GM19438 (cell line): Measurements from ENCODE around the gene RXFP2.

Source experiments
- ATAC-seq: cut with Tn5 transposase; IDR thresholded peaks from one replicate; pipeline ENCODE4 v1.9.1; 2021; ENCODE audit warnings: low read depth; ENCODE audit not compliant: unreplicated experiment

RXFP2 gene, protein sequence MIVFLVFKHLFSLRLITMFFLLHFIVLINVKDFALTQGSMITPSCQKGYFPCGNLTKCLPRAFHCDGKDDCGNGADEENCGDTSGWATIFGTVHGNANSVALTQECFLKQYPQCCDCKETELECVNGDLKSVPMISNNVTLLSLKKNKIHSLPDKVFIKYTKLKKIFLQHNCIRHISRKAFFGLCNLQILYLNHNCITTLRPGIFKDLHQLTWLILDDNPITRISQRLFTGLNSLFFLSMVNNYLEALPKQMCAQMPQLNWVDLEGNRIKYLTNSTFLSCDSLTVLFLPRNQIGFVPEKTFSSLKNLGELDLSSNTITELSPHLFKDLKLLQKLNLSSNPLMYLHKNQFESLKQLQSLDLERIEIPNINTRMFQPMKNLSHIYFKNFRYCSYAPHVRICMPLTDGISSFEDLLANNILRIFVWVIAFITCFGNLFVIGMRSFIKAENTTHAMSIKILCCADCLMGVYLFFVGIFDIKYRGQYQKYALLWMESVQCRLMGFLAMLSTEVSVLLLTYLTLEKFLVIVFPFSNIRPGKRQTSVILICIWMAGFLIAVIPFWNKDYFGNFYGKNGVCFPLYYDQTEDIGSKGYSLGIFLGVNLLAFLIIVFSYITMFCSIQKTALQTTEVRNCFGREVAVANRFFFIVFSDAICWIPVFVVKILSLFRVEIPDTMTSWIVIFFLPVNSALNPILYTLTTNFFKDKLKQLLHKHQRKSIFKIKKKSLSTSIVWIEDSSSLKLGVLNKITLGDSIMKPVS

DNA sequence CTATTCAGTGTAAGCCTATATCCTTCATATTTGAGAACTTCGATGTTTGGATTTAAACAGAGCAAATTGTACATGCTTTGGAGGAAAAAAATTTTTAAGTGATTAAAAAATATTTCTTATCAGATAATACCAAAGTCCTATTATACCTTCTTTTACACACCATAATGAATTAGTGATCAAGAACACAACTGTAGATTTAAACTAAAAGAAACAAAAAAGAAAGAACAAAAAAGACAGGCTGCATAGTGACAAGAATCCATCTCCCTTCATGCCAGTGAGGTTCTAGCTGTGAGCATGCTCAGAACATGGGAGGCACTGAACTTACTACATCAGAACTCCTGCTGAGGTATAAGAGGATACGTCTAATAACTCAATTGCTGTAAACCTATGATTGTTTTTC is at the start of gene RXFP2:
RXFP2 (plus strand) TSS at position 301 of the 400 bp plus-strand sequence; CDS start at position 388, 87 bp downstream.
- ATAC-seq: no peak

DNA sequence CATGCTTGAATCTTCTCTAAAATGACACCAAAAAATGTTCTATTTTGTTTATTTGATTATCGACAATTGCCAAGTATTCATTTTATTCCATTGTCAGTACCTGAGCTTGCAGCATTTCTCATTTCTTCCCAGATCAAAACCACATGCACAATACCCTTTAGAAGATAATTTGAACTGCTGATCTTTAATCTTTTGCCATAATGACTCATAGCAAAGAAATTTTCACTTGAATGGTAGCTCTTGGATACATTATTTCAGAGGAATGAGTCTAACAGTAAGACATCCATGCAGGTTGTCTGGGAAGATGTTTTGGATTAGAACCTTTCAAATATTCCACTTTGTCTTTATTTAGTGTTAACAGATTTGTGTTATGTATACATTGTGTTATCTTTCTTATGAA is 42.0 kb upstream of the RXFP2 start:
- no peak for ATAC-seq

DNA sequence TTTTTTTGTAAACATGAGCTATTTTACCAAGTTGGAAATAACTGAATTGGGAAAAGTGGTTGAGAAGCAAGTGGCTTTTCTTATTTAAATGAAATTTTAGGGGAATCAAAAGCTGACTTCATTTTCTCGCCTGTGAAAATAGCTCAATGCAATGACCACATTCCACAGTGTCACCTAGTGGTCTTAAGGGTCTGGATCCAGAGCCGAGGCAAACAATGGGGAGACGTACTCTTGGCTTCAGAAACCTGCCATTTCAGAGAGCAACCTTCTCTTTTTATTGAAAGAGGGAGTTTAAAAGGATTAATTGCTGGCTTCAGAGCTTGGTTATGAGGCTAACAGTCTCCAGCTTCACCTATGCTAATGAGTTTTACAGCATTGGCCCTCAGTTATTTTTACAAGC is 39.7 kb upstream of the RXFP2 start:
- no peak for ATAC-seq

DNA sequence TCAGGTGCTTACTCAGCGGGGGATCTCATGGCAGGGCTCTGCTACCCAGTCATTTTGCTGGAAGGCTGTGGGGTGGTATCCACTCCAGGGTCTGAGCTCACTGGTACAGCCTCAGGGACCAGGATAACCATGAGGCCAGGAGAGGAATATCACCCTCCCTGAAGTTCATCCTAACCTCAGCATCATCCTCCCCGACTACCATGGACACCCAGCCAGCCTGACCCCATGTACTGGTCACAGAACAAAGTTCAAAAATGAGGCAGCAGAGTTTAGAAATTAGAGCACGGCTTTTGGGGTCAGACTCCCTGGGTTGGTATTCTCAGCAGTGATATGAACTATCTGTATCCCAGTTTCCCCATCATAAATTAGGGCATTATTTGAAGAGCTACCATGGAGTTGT is 35.5 kb upstream of the RXFP2 start:
- ATAC-seq: no peak

DNA sequence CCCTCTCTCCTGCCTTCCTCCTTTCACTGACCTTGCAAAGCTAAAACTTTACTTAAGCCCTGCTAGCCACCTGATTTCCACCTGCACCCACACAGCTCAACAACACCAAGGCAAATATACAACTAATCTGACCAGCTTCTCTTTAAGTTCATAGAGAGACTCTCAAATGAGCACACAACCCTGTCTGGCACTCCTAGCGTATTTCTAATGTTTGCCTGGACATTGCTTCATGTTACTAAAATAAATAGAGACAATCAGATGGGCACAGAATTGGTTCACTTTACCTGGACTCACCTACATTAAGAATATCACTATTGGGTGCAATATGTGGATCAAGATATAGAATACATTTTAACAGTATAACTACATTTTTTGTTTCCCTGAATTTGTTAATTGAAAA is 33.2 kb upstream of the RXFP2 start:
- ATAC-seq: no peak

DNA sequence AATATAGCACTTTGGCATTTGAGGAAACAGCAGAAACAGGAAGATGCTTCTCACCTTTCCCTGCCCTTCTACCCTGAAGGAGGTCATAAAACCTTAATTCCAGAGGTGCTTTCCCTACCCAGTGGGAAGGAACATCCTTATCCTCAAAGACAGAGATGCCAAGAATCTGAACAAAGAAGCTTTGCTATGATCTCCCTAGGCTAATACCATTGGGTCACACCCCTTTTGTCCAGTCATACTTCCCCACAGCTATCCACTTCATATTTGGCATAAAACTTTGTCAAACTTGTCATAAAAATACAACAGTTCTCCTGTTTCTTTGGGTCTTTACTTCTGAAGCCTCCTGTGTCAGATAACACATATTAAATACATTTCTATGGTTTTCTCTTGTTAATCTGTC is 21.7 kb upstream of the RXFP2 start:
- ATAC-seq: no peak

DNA sequence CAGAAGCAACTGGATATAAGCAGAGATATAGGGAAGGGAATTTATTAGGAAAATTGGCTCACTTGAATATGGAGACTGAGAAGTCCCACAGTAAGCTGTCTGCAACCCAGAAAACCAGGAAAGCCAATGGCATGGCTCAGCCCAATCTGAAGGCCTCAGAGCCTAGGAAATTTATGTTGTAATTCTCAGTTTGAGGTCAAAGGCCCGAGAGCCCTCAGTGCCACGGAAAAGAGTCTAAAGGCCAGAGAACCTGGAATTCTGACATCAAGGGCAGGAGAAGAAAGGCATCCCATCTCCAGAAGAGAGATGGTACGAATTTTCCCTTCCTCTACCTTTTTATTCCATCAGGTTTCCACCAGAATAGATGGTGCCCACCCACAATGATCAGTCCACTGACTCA is 20.1 kb upstream of the RXFP2 start:
- no peak for ATAC-seq

DNA sequence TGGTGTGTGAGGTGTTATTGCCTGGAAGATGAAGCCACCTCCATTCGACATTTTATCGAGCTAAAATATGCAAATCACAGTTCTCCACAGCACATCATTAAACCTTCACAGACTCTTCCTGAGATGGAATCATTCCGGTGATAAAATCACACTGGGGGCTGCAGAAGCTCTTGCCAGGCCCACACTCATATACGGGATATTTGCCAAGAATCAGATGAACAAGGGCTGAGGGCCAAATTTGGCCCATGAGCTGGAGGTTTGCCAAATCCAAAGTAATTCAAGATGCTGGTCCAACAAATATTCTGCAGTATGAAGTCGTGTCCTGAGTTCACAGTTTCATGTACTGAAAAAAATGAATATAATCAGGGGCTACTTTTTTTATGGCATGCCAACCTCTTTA is 16.7 kb upstream of the RXFP2 start:
- no peak for ATAC-seq

DNA sequence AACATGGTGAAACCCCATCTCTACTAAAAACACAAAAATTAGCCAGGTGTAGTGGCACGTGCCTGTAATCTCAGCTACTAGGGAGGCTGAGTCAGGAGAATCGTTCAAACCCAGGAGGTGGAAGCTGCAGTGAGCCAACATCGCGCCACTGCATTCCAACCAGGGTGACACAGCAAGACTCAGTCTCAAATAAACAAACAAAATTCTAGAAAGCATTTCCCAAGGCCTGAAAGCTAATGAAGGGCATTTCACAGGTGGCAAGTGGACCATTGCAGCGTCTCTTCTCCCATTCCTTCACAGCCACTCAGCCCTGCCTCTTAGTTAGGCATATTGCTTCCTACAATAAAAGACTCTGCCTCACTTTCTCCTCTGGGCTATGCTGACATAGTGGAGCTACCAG is 13.5 kb upstream of the RXFP2 start:
- ATAC-seq: no peak

DNA sequence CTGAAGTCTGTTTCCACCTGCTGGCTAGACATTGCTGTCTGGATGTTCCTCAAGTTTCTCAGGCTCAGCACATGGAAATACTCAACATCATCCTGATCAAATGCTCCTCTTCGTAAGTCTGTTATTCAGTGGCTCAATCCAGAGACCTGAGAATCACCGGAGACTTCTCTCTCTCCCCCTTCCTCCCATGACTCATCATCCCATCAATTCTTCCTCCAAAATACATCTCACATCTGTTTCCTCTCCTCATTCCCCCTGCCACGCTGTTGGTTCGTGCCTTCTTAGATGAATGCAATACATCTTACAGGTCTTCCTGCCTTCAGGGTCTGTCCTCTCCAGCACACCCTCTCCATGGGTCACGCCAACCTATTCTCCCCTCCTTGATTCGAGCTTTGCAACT is 7.4 kb upstream of the RXFP2 start:
- no peak for ATAC-seq

DNA sequence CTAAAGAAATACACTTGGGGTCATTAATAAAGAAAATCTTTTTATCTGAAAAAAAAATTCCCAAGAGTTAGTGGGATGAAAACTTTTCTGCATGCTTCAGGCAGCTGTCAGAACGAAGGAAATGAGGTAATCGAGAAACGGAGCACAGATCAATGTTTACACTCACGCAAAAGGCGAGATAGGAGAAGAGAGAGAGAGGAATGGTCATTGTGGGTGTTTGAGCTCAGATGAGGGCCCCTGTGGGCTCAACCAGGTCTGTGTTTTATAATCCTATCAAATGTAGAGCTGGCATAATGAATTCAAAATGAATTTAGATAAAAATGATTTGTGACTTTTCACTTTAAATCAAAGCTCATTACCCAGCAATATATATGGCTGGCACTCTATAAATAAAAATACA is 6.3 kb upstream of the RXFP2 start:
- no peak for ATAC-seq

DNA sequence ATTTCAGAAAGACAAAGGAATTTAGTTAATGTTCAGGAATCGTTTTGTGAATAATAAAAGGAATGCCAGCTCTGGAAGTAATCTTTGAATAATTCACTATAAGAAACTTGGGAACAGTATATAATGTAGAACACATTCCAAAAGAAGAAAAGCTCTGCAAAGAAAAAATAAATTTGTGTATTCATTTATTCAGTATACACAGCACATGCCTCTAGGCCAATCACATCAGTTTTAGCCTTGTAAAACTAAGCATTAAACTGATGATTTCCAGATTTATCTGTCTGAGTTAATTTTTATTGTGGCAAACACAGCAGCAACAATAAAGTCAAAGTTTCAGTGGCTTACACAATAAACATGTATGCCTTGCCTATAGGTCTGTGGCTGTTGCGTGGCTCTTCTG is 5.7 kb upstream of the RXFP2 start:
- no peak for ATAC-seq

DNA sequence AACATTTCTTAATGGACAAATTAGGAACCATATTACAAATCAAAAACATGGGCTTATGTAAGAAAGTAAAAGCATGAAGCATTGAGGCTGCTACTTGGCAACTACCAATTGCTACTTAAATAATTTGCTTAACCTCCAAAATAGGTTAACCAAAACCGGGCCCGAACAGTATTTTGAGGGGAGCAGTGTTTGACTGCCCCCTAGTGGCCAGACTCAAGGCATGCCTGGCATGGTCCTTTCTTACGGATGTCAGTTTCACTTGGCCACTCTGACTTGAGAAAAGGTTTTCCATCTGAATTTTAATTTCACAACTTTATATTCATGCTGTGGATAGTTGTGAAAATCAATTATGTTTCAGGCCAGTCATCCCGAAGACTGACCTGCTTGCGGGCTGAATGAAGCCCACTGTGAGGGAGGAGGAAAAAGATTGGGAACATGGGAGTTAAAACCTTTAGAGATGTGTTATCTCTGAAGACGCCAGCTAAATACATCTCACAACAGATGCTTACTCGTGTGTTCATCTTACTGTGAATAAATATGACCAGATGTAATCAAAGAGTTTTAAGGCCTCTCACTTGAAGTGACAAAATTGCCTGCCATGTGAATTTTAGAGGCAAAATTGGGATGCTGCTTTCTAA is 2.9 kb downstream of the RXFP2 start:
- peak; percentile 87 for ATAC-seq

DNA sequence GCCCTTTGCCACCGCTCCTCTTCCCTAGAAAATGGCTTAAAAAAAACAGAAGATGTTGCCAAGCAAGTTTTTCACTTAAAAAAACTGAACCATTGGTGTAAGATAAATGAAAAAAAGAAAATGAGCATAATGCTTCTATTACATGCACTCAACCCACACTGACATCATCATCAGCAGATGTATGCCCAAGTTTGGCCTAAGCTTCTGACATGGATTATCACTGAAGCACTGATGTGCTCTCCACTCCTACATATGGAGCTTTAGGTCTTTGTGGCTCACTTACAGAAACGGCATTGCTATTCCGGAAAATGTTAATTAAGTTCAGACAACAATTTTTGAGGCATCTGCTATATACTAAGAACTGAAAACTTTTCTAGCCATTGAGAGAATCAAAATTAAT is 8.0 kb downstream of the RXFP2 start:
- no peak for ATAC-seq

DNA sequence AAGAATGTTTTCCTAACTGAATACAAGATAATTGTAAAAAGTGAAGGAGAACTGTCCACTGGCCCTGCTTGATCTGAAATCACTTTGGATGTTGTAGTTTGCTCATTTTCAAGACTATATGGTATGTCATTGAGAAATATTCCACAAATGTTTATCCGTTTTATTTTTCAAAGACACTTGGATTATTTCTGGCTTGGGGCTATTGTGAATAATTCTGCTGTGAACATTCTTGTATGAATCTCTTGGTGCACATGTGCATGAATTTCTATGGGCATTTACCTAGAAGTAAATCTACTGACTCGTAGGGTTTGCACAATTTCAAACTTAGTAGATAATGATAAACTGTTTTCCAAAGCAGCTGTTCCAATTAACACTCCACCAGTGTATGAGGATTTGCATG is 8.6 kb downstream of the RXFP2 start:
- no peak for ATAC-seq

DNA sequence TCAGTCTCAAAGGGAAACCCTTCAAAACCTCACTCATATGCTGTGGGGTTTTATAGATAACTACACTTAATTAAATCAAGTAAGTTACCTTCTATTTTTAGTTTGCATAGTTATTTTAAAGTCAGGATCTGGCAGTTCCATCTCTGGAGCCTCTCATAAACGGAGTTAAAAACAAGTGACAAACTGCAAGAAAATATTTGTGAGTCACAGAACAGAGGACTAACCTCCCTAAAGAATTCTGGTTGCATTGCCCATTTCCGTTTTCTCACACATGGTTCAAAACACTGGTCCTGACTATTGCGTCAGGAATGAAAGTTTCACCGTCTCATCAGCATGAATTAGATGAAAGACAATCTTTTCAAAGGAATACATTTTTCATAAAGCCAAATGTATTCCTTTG is 10.6 kb downstream of the RXFP2 start:
- ATAC-seq: no peak

DNA sequence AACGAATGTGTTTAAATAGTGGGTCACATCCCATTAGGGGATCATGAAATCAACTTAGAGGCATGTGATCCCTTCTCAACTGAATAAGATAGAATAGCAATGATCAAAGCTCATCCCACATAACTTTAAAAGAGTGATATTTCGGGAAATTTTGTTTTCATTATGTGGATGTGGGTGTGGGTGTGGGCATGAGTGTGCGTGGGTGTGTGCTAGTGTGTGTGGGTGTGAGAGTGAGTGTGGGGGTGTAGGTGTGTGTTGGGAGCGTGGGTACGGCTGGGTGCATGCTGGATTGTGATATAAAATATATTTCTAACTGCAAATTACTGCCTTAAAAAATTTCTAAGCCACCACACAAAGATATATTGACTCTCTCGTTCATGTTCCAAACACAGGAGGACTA is 15.9 kb downstream of the RXFP2 start:
- no peak for ATAC-seq

DNA sequence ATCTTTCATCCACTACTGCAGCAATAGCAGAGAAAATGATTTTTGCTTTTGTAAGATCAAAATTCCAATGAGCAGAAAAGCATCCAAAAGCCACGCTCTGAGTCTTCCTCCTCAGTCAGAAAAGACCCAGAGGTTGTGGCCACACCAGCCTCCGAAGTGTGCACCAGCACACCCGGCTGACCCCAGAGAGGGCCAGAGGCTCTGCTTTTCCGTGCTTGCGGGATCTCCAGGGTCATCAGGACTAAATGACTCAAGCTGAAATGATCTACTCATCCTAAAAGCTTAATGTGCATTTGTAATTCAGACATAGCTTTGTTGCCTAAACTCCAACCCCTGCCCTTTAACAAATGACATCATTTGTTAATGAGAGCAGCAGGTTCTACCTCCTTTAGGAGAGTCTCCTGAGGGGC is 16.5 kb downstream of the RXFP2 start:
- ATAC-seq: no peak

DNA sequence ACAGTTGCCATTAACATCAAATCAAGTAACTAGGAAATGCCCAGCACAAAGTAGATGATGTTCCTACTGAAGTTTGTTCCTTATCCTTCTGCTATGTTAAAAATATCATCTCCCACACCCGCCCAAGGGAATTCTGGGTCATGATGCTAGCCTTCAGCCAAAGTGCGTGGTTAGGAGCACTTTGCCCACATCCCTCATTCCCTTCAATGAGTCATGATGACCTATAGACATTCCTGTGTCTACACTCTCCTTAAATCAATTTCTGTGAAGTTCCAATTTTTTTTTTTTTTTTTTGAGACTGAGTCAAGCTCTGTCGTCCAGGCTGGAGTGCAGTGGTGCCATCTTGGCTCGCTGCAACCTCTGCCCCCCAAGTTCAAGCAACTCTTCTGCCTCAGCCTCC is 17.0 kb downstream of the RXFP2 start:
- no peak for ATAC-seq

DNA sequence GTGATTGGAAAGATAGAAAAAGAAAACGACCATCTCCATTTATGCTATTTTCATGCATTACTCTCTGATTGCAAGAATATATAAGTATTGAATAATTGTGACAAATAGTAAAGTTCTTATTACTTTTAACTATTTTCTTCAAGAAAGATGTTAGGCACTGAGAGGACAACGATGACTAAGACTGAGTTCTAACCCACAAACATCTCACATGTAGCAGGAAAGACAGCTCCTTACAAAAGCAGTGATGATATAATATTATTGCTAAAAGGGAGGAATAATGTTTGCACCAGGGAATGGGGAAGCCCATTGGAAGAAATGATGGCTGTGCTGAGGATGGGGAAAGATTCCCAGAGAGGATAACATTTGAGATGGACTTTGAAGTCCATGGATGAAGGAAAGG is 22.6 kb downstream of the RXFP2 start:
- ATAC-seq: no peak

DNA sequence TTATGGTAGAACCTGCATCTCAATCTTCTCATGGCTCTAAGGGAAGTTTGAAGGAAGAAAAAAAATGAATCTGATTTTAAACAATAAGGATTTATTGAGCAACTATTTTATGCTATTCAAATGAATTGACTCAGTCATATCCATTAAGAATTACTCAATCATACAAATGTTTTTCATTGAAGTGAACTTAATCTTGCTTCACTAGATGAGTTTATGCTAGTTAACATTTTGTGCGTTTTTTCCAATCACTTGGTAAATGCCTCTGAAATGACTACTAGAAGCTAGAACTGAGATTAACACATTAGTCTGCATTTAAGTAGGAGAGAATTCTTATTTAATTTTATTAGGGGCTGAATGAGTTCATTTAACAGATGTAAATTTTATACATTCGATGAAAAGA is 25.2 kb downstream of the RXFP2 start:
- no peak for ATAC-seq
